Left hindlimb (tissue), 1 donor: Measurements from ENCODE around the gene CACNA1C.
"Not testable (repeated sequence)": the region's sequence is repeated elsewhere in the genome, so short reads cannot be mapped to it uniquely, and the experiment has no call there.

Experiments used
- DNase-seq: peaks from one replicate; pipeline ENCODE4 v3.0.0-alpha.2; 2018

The CACNA1C gene

DNA sequence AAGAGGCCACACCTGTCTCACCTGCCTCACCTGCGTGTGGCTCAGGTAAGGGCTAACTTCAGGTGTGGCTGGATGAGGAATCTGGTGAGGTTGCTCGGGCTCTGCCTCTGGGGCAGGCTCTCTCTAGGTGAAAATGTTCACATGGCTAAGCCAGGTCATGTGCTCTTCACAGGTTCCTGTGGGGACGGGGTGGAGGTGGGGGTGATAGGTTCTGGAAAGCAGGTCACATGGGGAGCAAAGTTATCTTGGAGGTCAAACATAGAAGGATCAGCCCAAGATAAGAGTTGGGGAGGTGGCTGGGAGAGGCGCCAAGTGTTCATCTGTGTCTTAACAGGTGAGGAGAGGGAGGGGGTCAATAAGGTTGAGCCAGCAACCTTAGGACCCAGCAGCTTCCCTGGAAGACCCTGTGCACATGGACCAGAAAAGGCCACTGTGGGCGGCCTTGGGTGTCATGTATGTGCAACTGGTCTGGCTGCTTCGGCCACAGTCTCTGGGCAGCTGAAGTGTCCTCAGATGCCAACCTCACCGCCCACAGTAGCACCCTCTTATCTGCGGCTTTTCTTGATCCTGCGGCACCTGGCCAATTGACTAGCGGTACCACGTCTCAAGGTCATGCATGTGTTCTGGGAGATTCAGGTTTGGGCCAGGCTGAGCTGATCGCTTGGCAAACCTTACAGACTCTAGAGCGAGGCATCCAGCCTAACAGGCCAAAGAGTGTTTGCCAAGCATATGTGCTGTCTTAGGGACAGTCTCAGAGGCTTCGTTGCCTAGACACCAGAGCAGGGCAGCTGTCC lies 60.5 kb downstream of the CACNA1C start:
- DNase-seq, result no peak

DNA sequence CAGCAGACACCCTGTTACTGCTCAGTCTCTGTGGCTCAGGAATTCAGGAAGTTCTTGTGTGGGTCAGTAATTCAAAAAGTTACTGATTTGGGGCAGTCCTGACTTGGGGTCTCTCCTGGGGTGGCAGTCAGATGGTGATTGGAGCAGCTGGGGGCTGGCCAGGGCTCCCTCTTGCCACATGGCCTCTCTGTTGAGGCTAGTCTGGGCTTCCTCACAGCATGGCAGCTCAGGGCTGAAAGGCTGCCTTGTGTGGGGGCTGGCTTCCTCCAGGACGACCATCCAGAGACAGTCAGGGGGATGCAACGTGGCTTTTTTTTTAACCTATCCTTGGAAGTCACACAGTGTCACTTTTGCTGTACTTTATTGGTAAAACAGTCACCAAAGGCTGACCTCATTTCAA lies 61.3 kb downstream of the CACNA1C start:
- DNase-seq, result no peak

DNA sequence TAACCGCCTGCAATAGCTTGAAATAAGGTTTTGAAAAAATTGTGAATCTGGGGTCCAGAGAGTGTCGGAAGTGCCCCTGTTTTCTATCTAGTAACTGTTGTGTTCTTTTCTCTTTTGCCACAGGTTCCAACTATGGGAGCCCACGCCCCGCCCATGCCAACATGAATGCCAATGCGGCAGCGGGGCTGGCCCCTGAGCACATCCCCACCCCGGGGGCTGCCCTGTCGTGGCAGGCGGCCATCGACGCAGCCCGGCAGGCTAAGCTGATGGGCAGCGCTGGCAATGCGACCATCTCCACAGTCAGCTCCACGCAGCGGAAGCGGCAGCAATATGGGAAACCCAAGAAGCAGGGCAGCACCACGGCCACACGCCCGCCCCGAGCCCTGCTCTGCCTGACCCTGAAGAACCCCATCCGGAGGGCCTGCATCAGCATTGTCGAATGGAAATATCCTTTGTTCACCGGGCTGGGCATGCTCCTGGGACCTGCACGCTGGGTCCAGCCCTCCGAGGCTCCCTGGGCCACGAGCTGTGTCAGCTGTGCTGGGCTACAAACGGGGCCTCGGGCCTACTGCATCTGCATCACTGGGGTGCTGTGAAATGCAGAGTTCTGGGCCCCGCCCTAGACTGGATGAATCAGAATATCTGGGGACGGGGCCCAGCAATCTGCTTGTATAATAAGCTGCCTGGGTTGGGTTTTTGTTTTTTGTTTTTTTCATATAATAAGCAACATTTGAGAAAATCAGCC lies 62.5 kb downstream of the CACNA1C start:
- no peak for DNase-seq

DNA sequence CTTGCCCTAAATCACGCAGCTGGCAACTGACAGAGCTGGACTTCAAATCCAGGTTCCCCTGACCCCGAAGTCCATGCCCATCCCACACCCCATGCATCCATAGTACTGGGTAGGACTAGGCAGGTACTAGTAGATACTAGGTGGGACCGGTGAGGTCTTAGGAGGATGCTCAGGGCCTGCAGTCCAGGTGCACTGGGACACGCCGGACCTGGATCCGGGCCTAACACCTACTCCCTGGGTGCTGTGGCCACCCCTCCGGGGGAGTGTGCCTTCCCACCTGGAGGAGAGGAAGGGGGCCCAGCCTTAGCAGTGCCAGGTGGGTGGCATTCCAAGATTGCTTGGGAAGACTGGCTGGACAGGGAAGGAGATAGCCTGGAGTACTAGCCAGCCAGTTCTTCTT lies 64.8 kb downstream of the CACNA1C start:
- no peak for DNase-seq

DNA sequence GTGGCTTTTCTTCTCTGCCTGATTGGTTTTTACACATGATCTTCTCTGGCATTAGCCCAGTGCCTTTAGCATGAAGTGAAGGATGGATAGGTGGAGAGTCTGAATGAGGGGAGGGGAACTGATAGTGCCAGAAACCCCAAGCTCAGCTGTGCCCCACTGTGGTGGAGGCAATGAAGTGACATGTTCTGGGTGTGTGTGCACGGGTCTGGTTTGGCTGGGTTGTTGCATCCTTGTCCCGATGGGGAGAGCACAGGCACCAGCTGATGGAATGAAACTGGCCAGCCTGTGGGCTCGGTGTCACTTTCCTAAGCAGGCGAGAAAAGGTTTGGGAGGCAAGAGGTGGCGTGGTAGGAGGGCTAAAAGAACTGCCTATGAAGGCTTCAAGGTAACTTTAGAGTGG lies 65.3 kb downstream of the CACNA1C start:
- DNase-seq, result no peak

DNA sequence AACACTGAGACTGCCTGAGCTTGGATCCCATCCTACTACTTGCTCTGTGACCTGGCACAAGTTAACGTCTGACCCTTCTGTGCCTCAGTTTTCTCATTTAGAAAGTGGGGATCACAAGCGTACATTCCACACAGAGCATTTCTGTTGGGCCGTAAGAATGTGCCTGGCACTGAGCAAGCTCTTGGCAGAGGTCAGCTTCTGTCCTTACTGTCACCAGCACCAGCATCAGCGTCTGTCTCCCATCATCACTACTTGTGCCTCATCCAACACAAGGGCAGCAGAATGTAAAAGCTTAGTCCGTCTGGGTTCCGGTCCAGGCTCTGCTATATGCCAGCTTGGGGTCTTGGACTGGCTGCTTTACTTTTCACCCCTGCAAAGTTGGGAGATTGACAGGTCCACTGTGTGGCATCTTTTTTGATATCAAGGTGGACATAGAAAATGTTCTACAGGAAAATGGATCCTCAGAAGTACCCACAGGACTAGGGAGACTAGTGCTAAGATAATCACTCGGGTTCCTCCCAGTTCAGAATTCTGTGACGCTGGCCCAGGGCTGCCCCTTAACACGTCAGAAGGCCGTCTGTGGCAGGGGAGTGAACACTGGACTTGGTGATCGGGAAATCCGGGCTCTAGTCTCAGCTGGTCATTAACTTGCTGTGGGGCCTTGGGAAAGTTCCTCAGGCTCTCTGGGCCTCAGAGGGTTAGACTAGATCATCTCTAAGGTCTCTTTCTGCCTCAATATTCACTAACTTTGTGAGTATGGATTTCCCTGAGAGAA lies 65.9 kb downstream of the CACNA1C start:
- no peak for DNase-seq

DNA sequence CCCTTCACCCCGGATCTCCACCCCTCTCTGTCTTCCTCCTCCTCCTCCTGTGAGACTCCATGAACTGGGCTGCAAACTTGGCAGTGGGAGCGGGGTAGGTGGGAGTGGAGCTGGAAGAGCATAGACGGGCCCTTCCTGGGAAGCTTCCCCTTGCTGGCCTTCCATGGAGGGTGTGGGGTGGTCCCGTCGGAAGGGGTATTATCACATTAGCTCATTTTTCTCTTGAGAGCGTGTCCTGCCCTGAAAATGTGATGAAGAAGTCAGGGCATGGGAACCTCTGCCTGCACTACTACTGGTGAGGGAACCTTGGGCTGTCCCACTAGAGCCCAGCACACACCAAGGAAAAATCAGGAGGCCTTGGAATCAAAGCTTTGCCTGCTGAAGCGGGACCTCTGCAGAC lies 66.5 kb downstream of the CACNA1C start:
- DNase-seq, result no peak

DNA sequence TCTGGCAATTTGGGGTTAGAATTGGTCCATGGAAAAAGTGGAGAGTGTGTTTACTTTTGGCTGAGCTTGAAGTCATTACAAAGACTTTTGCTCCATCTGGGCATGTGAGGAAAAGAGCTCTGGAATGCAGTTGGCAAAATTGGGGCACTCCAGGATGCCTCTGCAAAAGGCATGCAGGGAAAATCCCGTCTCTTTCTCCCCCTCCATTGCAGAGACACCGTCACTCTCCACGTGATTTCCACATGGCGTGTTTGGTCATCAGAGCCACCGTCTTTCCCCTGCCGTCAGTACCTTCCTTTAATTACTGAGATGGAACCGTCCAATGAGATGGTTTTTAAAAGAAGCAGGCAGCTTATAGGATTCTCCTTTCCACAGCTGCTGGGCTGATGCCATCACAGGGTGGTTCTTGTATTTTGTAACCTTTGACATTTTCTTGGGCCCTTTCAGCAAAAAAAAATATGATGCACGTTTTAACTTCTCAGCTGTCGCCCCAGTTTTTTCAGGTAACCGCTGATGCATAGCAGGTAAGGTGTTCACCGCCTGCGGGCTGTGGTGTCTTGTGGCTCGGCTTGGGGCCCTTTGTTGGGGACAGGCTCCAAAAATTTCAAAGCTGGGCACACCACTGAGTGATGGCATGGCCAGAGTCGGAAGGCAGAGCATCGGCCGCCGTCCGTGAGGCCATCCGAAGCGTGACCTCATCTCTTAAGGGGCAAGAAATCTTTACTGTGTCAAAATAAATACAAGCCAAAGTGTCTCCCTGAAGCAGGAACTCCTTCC lies 68.4 kb downstream of the CACNA1C start:
- no peak for DNase-seq

DNA sequence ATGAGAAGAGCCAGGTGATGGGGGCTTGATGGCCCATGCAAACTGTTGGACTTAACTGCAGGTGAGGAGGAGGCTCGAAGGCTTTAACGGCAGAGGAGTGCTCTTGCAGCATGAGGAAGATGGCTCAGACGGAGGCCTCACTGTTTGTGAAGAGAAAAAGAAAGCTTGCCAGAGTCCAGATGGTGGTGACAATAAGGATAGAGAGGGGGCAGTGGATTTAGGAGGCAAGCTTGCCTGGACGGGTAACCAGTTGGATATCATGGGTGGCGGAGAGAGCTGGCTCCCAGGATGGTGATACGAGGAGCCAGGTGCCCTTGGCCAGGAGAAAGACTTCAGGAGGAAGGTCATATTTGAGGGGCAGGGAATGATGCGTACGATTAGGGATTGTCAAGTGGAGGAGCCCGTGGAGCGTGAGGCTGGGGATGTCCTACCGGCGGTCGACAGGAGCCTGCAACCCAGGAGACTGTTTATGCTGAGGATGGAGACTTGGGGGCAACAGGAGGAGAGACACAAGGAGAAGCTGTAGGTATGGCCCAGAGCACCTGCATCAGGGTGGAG lies 71.8 kb downstream of the CACNA1C start:
- DNase-seq, result no peak

DNA sequence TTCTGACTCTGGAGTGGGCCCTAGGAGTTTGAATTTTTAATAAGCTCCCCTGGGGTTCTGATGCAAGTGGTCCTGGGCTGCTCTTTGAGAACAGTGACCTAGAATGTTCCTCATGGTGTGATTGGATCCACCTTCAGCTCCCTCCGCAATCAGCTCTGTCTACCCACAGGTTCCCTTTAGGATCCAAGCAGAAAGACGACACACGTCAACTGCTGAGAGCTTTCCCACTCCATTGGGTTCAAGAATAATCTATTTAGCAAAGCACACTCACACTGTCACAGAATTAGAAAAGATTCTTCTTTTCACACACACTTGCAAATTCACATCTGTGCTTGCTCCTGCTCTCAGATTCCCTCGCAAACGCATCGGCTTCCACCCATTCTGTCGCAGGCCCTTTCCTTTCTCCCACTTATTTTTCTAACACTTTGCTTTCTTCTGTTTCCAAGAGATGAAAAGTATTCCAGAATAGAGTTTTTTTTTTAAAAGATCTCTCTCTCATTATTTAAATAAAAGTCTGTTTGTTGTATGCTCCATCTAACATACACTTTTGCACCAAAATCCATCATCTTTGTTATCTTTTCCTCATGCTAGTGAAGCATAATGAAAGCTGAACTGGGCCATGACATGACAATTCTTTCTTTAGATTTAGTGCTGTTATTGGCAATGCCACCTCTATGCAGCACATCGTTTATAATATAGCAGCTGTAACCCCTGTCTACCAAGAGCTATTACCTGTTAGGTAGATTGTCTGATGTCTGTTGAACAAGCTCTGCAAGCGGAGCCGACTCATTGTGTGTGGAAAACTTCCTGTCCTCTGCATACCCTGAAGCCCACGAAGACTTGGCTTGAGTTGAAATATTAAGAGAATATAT lies 73.1 kb downstream of the CACNA1C start:
- no peak for DNase-seq

DNA sequence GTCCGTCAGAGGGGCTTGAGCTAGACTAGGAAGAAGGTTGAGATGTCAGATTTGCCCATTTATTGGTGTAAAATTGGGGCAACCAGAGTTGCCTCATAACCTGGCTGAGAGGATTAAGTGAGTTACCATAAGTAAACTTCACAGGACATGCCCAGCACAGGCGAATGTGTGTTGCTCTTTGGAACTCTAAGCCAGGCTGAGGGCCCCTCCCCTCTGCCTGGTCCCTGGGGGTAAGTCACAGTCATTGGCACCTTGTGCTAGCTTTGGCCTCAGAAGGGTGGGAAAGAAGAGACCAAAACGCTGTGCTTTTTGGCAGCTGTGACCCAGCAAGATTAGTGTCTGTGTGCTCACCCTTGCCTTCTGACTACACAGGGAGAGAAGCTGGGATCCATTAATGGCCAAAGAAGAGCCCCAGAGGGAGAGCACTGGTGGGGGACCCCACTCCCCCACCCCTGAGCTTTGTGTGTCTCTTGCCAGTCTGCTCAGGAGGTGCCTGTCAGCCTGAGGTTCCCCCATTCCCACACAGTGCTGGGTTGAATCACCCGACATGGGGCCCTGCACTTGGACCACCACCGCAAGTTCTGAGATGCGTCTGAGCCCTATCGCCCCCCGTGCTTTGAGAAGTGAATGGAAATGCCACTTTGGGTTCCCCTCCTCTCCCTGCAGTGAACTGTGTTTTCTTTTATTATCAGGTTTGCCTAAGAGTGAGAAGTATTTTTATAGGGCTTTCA lies 74.1 kb downstream of the CACNA1C start:
- DNase-seq, result no peak

DNA sequence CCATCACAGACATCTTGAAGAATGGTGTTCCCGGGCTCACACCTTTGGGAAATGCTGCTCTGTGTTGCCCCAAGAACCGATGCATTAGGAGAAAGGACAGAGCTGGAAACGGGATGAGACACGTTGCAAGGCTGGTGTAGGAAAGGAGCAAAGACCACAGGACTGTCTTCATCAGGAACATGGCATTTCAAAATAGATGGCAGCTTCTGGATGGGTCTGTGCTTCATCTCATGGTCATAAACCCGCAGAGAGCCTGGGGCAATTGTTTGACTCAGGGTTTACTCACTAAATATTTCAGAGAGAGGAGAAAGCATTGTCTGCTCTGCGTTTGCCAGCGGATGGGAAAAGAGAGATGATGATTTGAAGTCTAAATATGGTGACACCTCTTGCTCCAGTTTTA lies 76.3 kb downstream of the CACNA1C start:
- no peak for DNase-seq

DNA sequence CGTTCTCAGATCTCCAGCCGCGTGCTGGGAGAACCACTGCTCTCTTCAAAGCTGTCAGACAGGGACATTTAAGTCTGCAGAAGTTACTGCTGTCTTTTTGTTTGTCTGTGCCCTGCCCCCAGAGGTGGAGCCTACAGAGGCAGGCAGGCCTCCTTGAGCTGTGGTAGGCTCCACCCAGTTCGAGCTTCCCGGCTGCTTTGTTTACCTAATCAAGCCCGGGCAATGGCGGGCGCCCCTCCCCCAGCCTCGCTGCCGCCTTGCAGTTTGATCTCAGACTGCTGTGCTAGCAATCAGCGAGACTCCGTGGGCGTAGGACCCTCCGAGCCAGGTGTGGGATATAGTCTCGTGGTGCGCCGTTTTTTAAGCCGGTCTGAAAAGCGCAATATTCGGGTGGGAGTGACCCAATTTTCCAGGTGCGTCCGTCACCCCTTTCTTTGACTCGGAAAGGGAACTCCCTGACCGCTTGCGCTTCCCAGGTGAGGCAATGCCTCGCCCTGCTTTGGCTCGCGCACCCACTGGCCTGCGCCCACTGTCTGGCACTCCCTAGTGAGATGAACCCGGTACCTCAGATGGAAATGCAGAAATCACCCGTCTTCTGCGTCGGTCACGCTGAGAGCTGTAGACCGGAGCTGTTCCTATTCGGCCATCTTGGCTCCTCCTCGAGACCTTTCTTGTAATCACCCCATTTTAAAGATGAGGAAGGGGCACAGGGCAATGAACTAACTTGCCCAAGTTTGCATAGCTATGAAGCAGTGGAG lies 83.1 kb downstream of the CACNA1C start:
- DNase-seq, result not testable (repeated sequence)

DNA sequence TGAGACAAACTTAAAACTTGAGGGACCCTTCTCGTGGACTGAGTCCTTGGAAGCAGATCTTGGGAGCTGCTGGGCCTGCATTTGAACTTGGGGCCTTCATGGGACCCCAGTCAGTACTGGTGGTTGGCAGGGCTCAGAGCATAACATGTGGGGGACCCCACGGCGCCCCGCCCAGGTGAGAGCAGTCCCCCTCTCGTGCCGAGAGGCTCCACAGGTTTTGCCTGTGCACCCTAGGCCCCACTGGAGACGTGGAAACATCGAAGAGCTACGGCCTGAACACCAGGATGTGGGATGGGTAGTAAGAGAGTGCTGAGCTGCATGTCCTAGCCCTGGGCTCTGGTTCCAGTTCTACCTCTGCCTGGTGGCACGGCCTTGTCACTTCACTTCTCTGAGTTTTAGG lies 84.1 kb downstream of the CACNA1C start:
- DNase-seq, result no peak

DNA sequence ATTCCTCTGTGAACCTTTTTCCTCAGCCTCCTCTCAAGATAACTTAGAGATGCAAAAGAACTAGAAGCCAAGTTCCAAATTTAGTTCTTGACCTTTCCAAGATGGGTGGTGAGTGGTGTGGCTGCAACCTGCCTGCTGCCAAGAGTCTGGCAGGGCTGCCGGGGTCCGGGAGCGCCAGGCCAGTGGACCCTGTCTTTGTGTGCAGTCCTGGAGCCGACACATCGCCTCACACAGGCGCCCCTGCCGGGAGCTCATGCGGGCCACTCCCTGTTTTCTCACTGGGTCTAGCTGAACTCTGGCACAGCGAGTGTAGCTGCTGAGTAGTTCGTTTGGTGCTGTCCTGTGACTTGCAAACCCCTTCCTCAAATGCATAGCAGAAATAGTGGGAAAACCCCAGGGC lies 84.9 kb downstream of the CACNA1C start:
- DNase-seq, result no peak

DNA sequence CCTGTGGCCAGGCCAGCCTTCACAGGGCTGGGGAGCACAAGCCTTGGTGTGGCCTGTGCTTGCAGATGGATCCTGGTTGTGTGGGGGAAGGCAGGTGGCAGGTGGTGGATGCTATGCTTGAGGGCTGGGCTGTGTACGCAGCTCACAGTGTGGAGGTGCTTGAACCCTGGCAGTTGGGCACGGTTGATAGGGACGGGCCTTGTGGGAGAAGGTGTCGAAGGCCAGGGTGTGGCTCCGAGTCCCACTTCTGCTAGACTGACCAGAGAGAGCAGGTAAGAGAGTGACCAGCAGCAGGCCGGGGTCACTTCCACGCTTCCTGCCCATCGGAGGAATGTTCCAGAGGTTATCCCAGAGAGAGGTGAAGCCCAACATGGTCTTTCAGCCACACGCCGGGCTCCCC lies 85.5 kb downstream of the CACNA1C start:
- DNase-seq, result no peak

DNA sequence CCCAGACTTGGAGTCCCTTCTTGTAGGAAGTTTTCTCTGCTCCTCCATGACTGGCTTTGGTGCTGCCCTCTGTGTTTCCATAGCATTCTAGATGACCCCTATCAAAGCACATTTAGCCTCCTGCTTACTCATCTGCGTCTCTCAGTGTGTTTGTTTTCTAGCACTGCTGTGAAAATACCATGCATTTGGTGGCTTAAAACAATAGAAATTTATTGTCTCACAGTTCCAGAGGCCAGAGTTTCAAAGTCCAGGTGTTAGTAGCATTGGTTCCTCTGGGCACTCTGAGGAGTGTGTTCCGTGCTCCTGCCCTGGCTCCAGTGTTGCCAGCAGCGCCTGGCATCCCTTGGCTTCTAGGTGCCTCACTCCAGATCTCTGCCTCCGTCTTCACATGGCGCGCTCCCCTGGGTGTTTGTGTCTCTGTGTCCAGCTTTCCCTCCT lies 86.1 kb downstream of the CACNA1C start:
- DNase-seq, result no peak

DNA sequence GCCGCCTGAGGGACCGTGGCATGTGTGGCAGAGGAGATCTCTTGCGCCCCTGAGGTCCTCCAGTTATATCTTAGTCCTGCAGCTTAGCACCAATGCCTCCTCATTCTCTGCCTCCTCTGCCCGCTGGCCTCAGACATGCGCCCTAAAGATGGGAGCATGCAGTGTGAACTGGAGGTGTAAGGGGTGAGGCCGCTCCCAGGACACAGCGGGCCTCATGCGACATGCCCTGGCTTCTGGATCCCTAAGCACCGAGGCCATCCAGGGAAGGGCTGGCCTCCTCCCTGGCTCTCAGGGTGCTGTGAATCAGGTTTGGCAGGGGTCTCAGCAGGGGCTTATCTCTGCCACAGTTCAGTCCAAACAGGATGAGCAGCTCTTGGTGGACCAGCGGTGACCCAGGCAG lies 86.9 kb downstream of the CACNA1C start:
- DNase-seq, result no peak

DNA sequence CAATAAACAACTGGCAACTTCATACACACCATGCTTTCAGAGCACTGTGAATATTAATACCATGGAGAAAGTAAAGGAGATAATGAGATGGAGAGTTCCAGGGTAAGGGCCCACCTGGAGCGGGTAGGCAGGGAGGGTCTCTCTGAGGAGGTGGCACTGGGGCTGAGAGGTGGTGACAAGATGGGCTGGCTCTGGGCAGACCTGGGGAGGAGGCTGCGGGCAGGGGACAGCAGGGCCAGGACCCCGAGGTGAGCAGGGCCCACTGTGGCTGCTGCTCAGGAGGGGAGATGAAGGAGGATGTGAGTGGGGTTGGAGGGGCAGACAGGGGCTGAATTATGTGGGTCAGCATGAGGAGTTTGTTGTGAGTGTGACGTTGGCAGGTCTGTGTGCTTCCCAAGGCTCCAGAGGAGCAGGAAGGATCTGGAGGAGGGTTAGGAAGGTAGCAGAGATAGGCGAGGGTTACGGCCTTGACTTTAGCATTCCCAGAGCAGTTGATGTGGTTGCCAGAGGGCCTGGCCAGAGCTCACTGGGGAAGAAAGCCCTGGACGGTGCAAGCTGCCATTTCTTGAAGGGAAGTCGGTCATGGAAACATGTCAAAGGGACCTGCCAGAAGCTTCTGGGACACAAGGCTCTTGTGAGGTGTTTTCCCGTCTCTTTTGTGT lies 88.2 kb downstream of the CACNA1C start:
- DNase-seq, result no peak
